Activated CD4-positive, alpha-beta T cell treated with anti-CD3 and anti-CD28 coated beads, Interleukin-2, amount 50 U/mL, for 16 hours (primary cell): ENCODE results near the gene CEMP1.

Source experiments
- DNase-seq: peaks from one replicate; pipeline ENCODE4 v3.0.0-alpha.2; 2020

The CEMP1 gene

GRCh38 chr16:2518823-2519710 is 12.1 kb downstream of the CEMP1 start:
- no peak for DNase-seq

- no peak for DNase-seq
Measured at GRCh38 chr16:2517954-2518605, 13.1 kb downstream of the CEMP1 start.

- no peak for DNase-seq
Measured at GRCh38 chr16:2516391-2517240, 14.6 kb downstream of the CEMP1 start.

- no peak for DNase-seq
Measured at GRCh38 chr16:2515180-2515851, 15.9 kb downstream of the CEMP1 start.

- peak; percentile 25 for DNase-seq
Measured at GRCh38 chr16:2514333-2515179, 16.7 kb downstream of the CEMP1 start.

- peak; percentile 92 for DNase-seq
Measured at GRCh38 chr16:2513405-2514332, 17.5 kb downstream of the CEMP1 start, which contains the start of gene ATP6V0C. Gene ATP6V0C, plus strand, starts transcription at chr16:2513952. Its CDS starts 152 bp downstream, at chr16:2514104.

- no peak for DNase-seq
Measured at GRCh38 chr16:2512735-2513404, 18.3 kb downstream of the CEMP1 start.

GRCh38 chr16:2511996-2512734 is 19.0 kb downstream of the CEMP1 start:
- no peak for DNase-seq

GRCh38 chr16:2511128-2511800 is 19.9 kb downstream of the CEMP1 start:
- no peak for DNase-seq

GRCh38 chr16:2508722-2509400 is 22.3 kb downstream of the CEMP1 start:
- no peak for DNase-seq

- DNase-seq = no peak
Measured at GRCh38 chr16:2507665-2508064, 23.5 kb downstream of the CEMP1 start.

- no peak for DNase-seq
Measured at GRCh38 chr16:2507052-2507659, 24.1 kb downstream of the CEMP1 start.

- DNase-seq = no peak
Measured at GRCh38 chr16:2505695-2506094, 25.5 kb downstream of the CEMP1 start.

- no peak for DNase-seq
Measured at GRCh38 chr16:2501946-2502895, 29.0 kb downstream of the CEMP1 start.

GRCh38 chr16:2500918-2501750 is 30.1 kb downstream of the CEMP1 start:
- DNase-seq = peak; percentile 80
